SJCRH30 (cell line): ENCODE data around the gene CAPN1. TPM values are rescaled to one million over a fixed set of nuclear protein-coding genes. Genes with fewer than 3 reads are reported as not detected.
A peak's percentile ranks its signal among the peaks of the same experiment; 100 is the strongest.
"Not testable (repeated sequence)": the region's sequence is repeated elsewhere in the genome, so short reads cannot be mapped to it uniquely, and the experiment has no call there.

ENCODE experiments used
- DNase-seq, 2 experiments: peaks; one replicate each; pipeline ENCODE4 v3.0.0-alpha.2; 2015 to 2020
- H3K27ac ChIP-seq: fragments of 250-450 bp; sonication (Bioruptor Pico); 2 replicates; pipeline ENCODE4 v1.5.1; 2020; ENCODE audit warnings: mild to moderate bottlenecking, moderate library complexity
- H3K27me3 ChIP-seq: fragments of 250-450 bp; sonication (Bioruptor Pico); 2 replicates; pipeline ENCODE4 v1.5.1; 2020; ENCODE audit warnings: mild to moderate bottlenecking, moderate library complexity
- H3K36me3 ChIP-seq: fragments of 250-450 bp; sonication (Bioruptor Pico); 2 replicates; pipeline ENCODE4 v1.5.1; 2020; ENCODE audit warnings: mild to moderate bottlenecking, moderate library complexity
- H3K4me1 ChIP-seq: fragments of 250-450 bp; sonication (Bioruptor Pico); 2 replicates; pipeline ENCODE4 v1.5.1; 2020; ENCODE audit warnings: mild to moderate bottlenecking, moderate library complexity
- H3K4me3 ChIP-seq: fragments of 250-450 bp; sonication (Bioruptor Pico); 2 replicates; pipeline ENCODE4 v1.5.1; 2020; ENCODE audit warnings: mild to moderate bottlenecking, moderate library complexity
- H3K9me3 ChIP-seq: fragments of 250-450 bp; sonication (Bioruptor Pico); replicated peaks from 2 replicates; pipeline ENCODE4 v1.5.1; 2020; ENCODE audit warnings: mild to moderate bottlenecking, moderate library complexity
- total RNA-seq: library from RNA; depleted of rRNA; stranded (reverse); fragments of >200 nt; shearing (Covaris generic); gene quantifications from 2 replicates; pipeline ENCODE4 v1.2.3, GENCODE V29; 2014

CAPN1 gene
- total RNA-seq, 1 experiment from 2014 or later, result 49.4 TPM

GRCh38 chr11:65172600-65172999, 9.1 kb upstream of the CAPN1 start:
- Histone ChIP-seq H3K9me3 (no peaks in the 10 kb centered on the region), H3K27me3 (no peaks in the 10 kb centered on the region), H3K4me3 (no peak overlapping the region), H3K4me1 (peaks cover 16% of the 10 kb centered on the region), H3K36me3 (no peaks in the 10 kb centered on the region), H3K27ac (no peak overlapping the region)
- DNase-seq, result no peak

GRCh38 chr11:65174571-65175010, 7.1 kb upstream of the CAPN1 start:
- DNase-seq, result peak; percentile 46 to 49
- not testable (repeated sequence) for H3K4me3 ChIP-seq, H3K36me3 ChIP-seq, H3K4me1 ChIP-seq, H3K27ac ChIP-seq, H3K27me3 ChIP-seq, H3K9me3 ChIP-seq

- peak overlapping the region; percentile 85 for H3K4me3 ChIP-seq
- H3K4me1 ChIP-seq, result no peaks in the 10 kb centered on the region
- DNase-seq, result peak; percentile 81 to 86
- peak overlapping the region; percentile 25; the same call in 1 of the 2 replicates for H3K27ac ChIP-seq
- no peaks in the 10 kb centered on the region for H3K9me3 ChIP-seq
- H3K27me3 ChIP-seq, result no peaks in the 10 kb centered on the region
- no peaks in the 10 kb centered on the region for H3K36me3 ChIP-seq
Observed at GRCh38 chr11:65180877-65181568, 705 bp upstream of the CAPN1 start.

GRCh38 chr11:65182258-65183170, 786 bp downstream of the CAPN1 start:
- H3K4me1 ChIP-seq, result no peaks in the 10 kb centered on the region
- peak overlapping the region; percentile 85 for H3K4me3 ChIP-seq
- no peak for DNase-seq
- no peaks in the 10 kb centered on the region for H3K27me3 ChIP-seq
- peak overlapping the region; percentile 51 for H3K27ac ChIP-seq
- no peaks in the 10 kb centered on the region for H3K36me3 ChIP-seq
- H3K9me3 ChIP-seq, result no peaks in the 10 kb centered on the region

GRCh38 chr11:65183201-65183891, 1.6 kb downstream of the CAPN1 start:
- H3K4me1 ChIP-seq, result no peaks in the 10 kb centered on the region
- H3K27ac ChIP-seq, result no peak overlapping the region
- no peaks in the 10 kb centered on the region for H3K36me3 ChIP-seq
- no peak overlapping the region for H3K4me3 ChIP-seq
- no peaks in the 10 kb centered on the region for H3K9me3 ChIP-seq
- H3K27me3 ChIP-seq, result no peaks in the 10 kb centered on the region
- no peak for DNase-seq

GRCh38 chr11:65184146-65184545, 2.4 kb downstream of the CAPN1 start:
- H3K27ac ChIP-seq, result no peak overlapping the region
- no peak for DNase-seq
- no peaks in the 10 kb centered on the region for H3K9me3 ChIP-seq
- H3K36me3 ChIP-seq, result no peaks in the 10 kb centered on the region
- no peak overlapping the region for H3K4me3 ChIP-seq
- H3K4me1 ChIP-seq, result no peaks in the 10 kb centered on the region
- no peaks in the 10 kb centered on the region for H3K27me3 ChIP-seq

- no peaks in the 10 kb centered on the region for H3K4me1 ChIP-seq
- H3K4me3 ChIP-seq, result no peak overlapping the region
- DNase-seq, result no peak
- H3K27ac ChIP-seq, result no peak overlapping the region
- no peaks in the 10 kb centered on the region for H3K9me3 ChIP-seq
- no peaks in the 10 kb centered on the region for H3K27me3 ChIP-seq
- no peaks in the 10 kb centered on the region for H3K36me3 ChIP-seq
Observed at GRCh38 chr11:65185171-65185570, 3.4 kb downstream of the CAPN1 start.

- no peaks in the 10 kb centered on the region for H3K36me3 ChIP-seq
- no peak overlapping the region for H3K4me3 ChIP-seq
- no peak for DNase-seq
- no peaks in the 10 kb centered on the region for H3K4me1 ChIP-seq
- H3K9me3 ChIP-seq, result no peaks in the 10 kb centered on the region
- H3K27me3 ChIP-seq, result no peaks in the 10 kb centered on the region
- no peak overlapping the region for H3K27ac ChIP-seq
Observed at GRCh38 chr11:65185869-65186341, 4.2 kb downstream of the CAPN1 start.

- Histone ChIP-seq H3K36me3 (no peaks in the 10 kb centered on the region; the same call in 1 of the 2 replicates), H3K4me1 (no peaks in the 10 kb centered on the region), H3K4me3 (no peak overlapping the region), H3K27me3 (no peaks in the 10 kb centered on the region), H3K27ac (no peak overlapping the region), H3K9me3 (no peaks in the 10 kb centered on the region)
- DNase-seq, result no peak
Observed at GRCh38 chr11:65186701-65187100, 5.0 kb downstream of the CAPN1 start.

- Histone ChIP-seq H3K4me1 (no peaks in the 10 kb centered on the region), H3K9me3 (no peaks in the 10 kb centered on the region), H3K27ac (no peak overlapping the region), H3K36me3 (no peaks in the 10 kb centered on the region; the same call in 1 of the 2 replicates), H3K27me3 (no peaks in the 10 kb centered on the region), H3K4me3 (no peak overlapping the region)
- no peak for DNase-seq
Observed at GRCh38 chr11:65187146-65187675, 5.5 kb downstream of the CAPN1 start.

GRCh38 chr11:65187971-65188461, 6.3 kb downstream of the CAPN1 start:
- H3K4me3 ChIP-seq, result no peak overlapping the region
- H3K36me3 ChIP-seq, result no peaks in the 10 kb centered on the region; the same call in 1 of the 2 replicates
- no peak for DNase-seq
- H3K4me1 ChIP-seq, result no peaks in the 10 kb centered on the region
- H3K27ac ChIP-seq, result no peak overlapping the region
- H3K9me3 ChIP-seq, result no peaks in the 10 kb centered on the region
- H3K27me3 ChIP-seq, result no peaks in the 10 kb centered on the region

- no peak for DNase-seq
- Histone ChIP-seq H3K4me1 (no peaks in the 10 kb centered on the region), H3K36me3 (no peaks in the 10 kb centered on the region; the same call in none of the 2 replicates), H3K4me3 (no peak overlapping the region), H3K9me3 (no peaks in the 10 kb centered on the region), H3K27me3 (no peaks in the 10 kb centered on the region), H3K27ac (no peak overlapping the region)
Observed at GRCh38 chr11:65188486-65188885, 6.8 kb downstream of the CAPN1 start.

GRCh38 chr11:65189191-65189590, 7.5 kb downstream of the CAPN1 start:
- Histone ChIP-seq H3K27ac (no peak overlapping the region), H3K4me1 (no peaks in the 10 kb centered on the region), H3K27me3 (no peaks in the 10 kb centered on the region), H3K4me3 (no peak overlapping the region), H3K36me3 (peaks cover 2% of the 10 kb centered on the region), H3K9me3 (no peaks in the 10 kb centered on the region)
- DNase-seq, result no peak

- no peaks in the 10 kb centered on the region for H3K4me1 ChIP-seq
- peaks cover 14% of the 10 kb centered on the region for H3K36me3 ChIP-seq
- H3K4me3 ChIP-seq, result no peak overlapping the region
- H3K27me3 ChIP-seq, result no peaks in the 10 kb centered on the region
- H3K9me3 ChIP-seq, result no peaks in the 10 kb centered on the region
- no peak for DNase-seq
- H3K27ac ChIP-seq, result no peak overlapping the region
Observed at GRCh38 chr11:65194564-65194963, 12.8 kb downstream of the CAPN1 start.
